ENCODE results near the gene FAM184A. TPM values are rescaled to one million over a fixed set of nuclear protein-coding genes. Genes with fewer than 3 reads are reported as not detected.

The FAM184A gene
- total RNA-seq, 4 donors from 2014 or later = 0.40 to 1.0 (median 0.79) TPM

- Histone ChIP-seq H3K36me3 (no peaks in the 10 kb centered on the region), H3K4me1 (peaks cover 0 to 2% of the 10 kb centered on the region in 2 donors), H3K27ac (no peak overlapping the region), H3K4me3 (no peak overlapping the region), H3K27me3 (no peaks in the 10 kb centered on the region), H3K9me3 (no peaks in the 10 kb centered on the region)
- in situ Hi-C loops (cut with MboI; ENCODE audit: low sequenced_read_pairs in 4 of 4) (no loop called here), intact Hi-C loops (cut with DNase I; ENCODE audit: low total_unique reads) (no loop called here)
- ATAC-seq = no peak
- TF ChIP-seq POLR2A (IDR thresholded peaks at IDR 0.05) (no peak), CTCF (IDR thresholded peaks at IDR 0.05 in 4 of 5, conservative IDR thresholded peaks at IDR 0.05 in 1 of 5) (no peak)
- DNase-seq = no peak
These were observed 6.3 kb upstream of the FAM184A start for GRCh38 chr6:119084784-119085183.

- Histone ChIP-seq H3K9me3 (no peaks in the 10 kb centered on the region), H3K36me3 (no peaks in the 10 kb centered on the region), H3K4me1 (peaks cover 1 to 6% of the 10 kb centered on the region in 2 donors), H3K4me3 (no peak overlapping the region), H3K27ac (no peak overlapping the region), H3K27me3 (peaks cover 0 to under 1% (median 0%) of the 10 kb centered on the region in 3 donors)
- intact Hi-C loops (cut with DNase I; ENCODE audit: low total_unique reads) = no loop called here
- no peak for DNase-seq
- no peak for TF ChIP-seq CTCF (IDR thresholded peaks at IDR 0.05 in 4 of 5, conservative IDR thresholded peaks at IDR 0.05 in 1 of 5)
- TF ChIP-seq POLR2A (IDR thresholded peaks at IDR 0.05) = no peak
- ATAC-seq = no peak
- in situ Hi-C loops (cut with MboI; ENCODE audit: low sequenced_read_pairs in 4 of 4) = no loop called here
These were observed 4.5 kb upstream of the FAM184A start for GRCh38 chr6:119083007-119083406.

GRCh38 chr6:119079283-119079809, 882 bp upstream of the FAM184A start:
- TF ChIP-seq CTCF (IDR thresholded peaks at IDR 0.05 in 4 of 5, conservative IDR thresholded peaks at IDR 0.05 in 1 of 5) = no peak
- TF ChIP-seq POLR2A (IDR thresholded peaks at IDR 0.05) = no peak
- Histone ChIP-seq H3K4me1 (peaks cover 6 to 10% of the 10 kb centered on the region in 2 donors), H3K4me3 (peak overlapping the region; percentile 58 to 84 (median 61)), H3K27me3 (peaks cover 0 to 2% (median 0%) of the 10 kb centered on the region in 3 donors), H3K27ac (peak overlapping the region; percentile 46 to 66 (median 62)), H3K36me3 (no peaks in the 10 kb centered on the region), H3K9me3 (no peaks in the 10 kb centered on the region)
- in situ Hi-C loops (cut with MboI; ENCODE audit: low sequenced_read_pairs in 4 of 4) = no loop called here
- DNase-seq (no peak), ATAC-seq (peak in 1 of 2 donors; percentile 14)
- intact Hi-C loops (cut with DNase I; ENCODE audit: low total_unique reads) = no loop called here

GRCh38 chr6:119077643-119078375, 655 bp downstream of the FAM184A start:
- DNase-seq (peak; percentile 2 to 11), ATAC-seq (peak; percentile 20 to 28)
- peaks cover 6 to 10% of the 10 kb centered on the region in 2 donors for H3K4me1 ChIP-seq
- intact Hi-C loops (cut with DNase I; ENCODE audit: low total_unique reads) = no loop called here
- H3K9me3 ChIP-seq = no peaks in the 10 kb centered on the region
- in situ Hi-C loops (cut with MboI; ENCODE audit: low sequenced_read_pairs in 4 of 4) = no loop called here
- H3K27ac ChIP-seq = peak overlapping the region; percentile 32 to 66 (median 62)
- H3K36me3 ChIP-seq = no peaks in the 10 kb centered on the region
- H3K27me3 ChIP-seq = peaks cover 0 to 2% (median 0%) of the 10 kb centered on the region in 3 donors
- peak overlapping the region; percentile 58 to 84 (median 61) for H3K4me3 ChIP-seq
- TF ChIP-seq CTCF (IDR thresholded peaks at IDR 0.05 in 4 of 5, conservative IDR thresholded peaks at IDR 0.05 in 1 of 5) (no peak), POLR2A (IDR thresholded peaks at IDR 0.05) (no peak)

Measured in gastrocnemius medialis (tissue), 4 donors.